GM21447 (cell line): ENCODE data around the gene PNMT.

ENCODE experiments used
- ATAC-seq: cut with Tn5 transposase; IDR thresholded peaks from one replicate; pipeline ENCODE4 v1.9.1; 2021; ENCODE audit not compliant: unreplicated experiment

The PNMT gene

DNA sequence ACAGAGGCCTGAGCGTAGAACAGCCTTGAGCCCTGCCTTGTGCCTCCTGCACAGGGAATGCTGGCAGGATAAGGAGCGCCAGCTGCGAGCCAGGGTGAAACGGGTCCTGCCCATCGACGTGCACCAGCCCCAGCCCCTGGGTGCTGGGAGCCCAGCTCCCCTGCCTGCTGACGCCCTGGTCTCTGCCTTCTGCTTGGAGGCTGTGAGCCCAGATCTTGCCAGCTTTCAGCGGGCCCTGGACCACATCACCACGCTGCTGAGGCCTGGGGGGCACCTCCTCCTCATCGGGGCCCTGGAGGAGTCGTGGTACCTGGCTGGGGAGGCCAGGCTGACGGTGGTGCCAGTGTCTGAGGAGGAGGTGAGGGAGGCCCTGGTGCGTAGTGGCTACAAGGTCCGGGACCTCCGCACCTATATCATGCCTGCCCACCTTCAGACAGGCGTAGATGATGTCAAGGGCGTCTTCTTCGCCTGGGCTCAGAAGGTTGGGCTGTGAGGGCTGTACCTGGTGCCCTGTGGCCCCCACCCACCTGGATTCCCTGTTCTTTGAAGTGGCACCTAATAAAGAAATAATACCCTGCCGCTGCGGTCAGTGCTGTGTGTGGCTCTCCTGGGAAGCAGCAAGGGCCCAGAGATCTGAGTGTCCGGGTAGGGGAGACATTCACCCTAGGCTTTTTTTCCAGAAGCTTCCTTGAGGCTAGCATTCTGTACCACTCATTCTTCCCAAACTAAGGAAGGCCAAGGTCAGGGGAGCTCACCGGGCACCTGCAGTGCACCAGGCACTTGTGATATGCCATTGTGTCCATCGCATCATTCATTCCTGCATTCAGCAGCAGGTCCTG is 1.9 kb downstream of the PNMT start:
- ATAC-seq = no peak

DNA sequence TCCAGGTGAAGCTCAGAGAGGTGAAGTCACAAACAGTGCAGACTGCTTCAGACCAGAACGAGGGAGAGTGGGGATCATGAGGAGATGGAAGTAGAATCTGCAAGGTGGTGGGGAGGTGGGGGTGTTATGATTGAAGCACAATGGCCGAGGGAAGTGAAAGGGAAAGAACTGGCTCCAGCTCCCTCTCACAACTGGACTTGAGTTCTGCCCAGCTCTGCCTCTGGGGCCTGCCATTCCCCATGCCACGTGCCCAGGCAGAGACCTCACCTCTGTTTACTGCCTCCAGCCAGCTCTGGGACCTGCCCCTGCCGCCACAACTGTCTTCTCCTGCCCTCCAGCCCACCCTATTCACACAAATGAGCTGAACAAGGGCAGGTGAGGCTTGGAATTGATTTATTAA is 2.5 kb downstream of the PNMT start:
- ATAC-seq = no peak

DNA sequence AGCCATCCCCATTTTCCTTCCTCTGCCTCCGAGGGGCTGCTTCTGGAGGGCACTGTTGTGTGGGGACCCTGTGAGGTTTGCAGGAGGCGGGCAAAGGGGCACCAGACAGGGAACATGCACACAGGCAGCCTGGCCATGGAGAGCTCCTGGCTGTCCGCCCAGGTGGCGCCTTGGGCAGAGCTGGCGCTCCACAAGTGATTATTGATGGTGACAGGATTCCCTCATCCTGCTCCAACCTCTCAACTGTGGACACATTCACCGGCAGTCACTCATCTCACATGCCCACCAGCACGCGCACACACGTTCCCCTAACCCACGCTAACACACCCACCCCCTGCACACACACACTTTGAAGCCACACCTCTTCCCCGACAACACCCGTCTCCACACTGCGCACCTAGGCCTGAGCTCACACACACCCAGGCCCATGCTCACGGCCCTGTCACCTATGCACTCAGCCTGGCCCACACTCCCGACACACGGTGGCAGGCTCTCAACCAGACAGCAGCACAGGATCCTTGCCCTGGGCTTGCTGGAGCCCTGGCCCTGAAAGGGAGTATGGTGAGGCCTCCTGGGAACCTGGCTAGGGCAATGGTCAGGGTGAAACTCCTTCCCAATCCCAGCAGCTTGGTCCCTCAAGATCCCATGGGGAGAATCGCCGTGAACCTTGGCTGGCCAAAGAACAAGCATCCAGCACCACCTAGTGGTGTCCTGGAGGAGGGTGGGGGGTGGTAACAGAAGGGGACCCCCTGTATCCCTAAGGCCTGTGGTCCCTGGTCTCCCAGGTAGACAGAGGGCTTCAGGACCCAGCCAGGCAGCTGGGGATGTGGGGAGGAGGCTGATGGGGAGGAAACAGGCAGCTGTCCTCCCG is 3.6 kb downstream of the PNMT start:
- no peak for ATAC-seq

DNA sequence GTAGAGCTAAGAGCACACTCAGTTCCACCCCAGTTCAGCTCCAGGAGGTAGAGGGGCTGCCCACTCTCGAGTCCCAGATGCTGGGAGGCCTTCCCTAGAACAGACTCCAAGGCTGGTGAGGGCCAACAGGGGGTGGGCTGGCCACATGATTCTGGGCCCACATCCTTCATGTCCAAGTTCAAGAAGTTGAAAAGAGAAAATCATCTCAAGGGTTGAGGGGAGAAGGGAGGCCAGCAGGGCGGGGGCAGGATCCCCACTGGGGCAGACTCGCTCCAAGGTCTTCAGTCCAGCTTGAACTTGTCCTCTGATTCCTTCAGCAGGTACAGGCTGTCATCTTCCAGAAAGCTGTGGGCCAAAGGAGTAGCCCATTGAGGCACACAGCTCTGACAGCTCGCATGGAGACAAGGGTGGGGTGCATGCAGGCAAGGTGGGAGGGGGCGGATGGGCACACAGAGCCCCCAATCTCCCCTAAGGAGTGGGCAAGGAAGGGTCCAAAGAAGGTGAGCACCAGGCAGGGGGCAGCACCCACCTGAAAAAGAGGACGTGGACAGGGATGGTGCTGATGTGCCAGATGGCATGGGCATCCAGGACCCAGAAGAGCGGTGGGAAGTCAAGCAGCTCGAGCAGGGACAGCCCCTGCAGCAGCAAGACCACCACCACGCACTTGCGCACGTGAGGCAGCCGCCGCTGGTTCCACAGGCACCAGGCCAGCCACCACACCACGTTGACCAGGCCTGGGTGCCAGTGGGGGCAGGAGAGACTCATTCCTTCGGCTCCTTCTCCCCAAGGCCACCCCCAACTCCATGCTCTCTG is 4.5 kb downstream of the PNMT start:
- ATAC-seq = no peak

DNA sequence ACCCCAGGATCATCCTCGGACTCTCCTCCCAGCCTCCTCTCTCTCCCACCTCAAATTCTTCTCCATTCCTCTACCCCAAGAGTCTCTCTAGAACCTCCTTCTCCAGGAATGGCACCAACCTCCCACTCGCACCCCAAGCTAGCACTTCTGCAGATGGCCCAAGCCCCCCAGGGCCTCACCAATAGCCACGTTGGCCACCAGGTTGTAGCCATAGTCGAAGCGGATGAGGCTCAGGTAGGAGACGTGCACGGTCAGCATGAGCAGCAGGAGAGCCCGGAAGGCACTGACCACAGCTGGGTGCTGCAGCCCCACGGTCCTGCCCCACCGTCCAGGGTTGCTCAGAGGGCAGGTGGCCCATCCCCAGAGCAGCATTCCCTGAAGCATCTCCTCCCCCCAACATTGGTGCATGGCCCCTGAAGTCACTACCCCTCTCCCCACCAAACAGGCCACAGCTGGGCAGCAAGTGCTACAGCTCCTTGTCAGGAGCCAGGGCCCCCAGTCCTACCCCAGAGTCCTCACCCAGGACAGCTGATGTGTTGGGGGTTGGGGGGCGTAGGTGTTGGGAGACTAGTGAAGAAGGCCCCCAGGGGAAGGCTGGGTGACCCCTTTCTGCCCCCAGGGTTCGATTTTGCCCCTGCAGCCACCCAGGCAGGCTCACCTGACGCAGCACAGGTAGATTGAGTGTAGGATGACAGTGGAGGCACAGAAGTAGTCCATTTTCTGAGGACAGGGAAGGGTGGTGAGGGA is 5.3 kb downstream of the PNMT start:
- no peak for ATAC-seq

DNA sequence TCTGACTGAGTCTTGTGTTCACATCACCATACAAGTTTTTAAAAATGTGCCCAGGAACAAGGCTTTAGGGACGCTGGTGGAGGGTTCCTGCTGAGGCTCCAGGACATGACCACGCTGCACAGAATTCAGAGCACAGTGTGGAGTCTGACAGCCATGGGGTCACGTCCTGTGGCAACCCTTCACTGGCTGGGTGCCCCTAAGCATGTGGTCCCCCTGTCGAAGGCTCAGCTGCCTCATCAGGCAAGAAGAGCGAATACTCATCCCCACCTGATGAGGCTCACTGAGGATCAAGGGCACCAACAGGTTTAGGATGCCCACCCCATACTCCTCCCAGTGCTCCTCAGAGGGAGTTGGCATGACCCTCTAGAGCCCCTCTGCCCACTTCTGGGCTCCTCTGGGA is 5.9 kb downstream of the PNMT start:
- ATAC-seq = no peak

DNA sequence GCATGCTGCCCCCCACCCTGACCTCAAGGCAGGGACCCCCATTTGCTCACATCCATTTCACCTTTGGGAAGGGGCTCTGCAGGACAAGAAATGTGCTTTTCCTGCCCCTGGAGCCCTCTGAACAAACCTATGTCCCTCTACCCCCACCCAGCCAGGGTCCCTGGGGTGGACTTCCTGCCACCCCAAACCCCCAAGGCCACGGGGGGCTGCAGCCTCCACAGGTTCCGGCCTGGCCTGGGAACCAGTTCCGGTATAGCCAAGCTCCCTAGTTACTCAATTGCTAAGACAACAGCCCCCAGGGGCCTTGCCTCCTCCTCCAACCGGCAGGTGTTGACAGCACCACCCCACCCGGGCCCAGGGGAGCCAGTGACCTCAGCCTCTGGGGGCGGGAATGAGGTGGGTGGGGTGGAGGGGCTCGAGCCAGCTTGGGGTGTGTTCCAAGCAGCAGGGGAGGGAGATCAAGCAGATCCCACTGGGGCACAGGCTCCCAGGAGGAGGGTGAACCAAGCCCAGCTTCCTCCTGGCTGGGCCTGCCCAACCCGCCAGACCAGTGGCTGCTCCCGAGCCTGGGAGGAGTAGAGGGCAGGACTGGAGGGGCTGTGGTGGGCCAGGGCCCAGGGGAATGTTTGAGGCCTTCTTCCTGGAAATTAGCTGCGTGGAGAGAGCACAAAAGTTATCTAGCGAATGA is 6.6 kb downstream of the PNMT start:
- ATAC-seq = no peak

DNA sequence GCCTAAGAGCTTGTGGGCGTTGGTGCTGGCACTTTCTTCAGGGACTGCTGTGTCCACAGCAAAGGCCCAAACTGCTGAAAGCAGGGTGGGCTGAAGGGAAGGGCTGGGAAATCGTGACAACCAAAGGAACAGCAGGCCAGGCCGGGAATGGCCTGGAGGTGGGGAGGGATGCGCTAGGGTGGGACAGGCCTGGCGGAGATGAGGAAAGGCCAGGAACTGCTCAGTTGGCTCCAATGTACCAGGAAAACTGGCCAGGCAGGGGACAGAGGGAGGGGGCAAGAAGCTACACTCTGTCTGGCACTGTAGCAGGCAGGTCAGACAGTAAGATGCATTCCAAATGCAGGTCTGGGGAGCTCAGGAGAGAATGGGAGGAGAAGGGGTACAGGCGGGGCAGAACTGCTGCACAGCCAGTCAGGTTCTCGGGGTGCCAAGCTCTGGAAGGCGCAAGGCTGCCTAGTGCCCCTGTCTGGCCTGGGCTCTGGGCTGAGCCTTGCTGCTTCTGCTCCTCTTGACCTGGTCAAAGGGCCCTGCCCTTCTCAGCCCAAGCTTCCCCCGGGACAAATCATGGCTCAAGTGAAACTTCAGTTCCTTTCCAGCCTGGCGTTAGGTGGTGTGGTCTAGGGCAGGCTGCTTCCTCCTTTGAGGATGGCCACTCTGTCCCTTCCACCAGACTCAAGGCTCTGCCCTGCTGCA is 7.3 kb downstream of the PNMT start:
- no peak for ATAC-seq

DNA sequence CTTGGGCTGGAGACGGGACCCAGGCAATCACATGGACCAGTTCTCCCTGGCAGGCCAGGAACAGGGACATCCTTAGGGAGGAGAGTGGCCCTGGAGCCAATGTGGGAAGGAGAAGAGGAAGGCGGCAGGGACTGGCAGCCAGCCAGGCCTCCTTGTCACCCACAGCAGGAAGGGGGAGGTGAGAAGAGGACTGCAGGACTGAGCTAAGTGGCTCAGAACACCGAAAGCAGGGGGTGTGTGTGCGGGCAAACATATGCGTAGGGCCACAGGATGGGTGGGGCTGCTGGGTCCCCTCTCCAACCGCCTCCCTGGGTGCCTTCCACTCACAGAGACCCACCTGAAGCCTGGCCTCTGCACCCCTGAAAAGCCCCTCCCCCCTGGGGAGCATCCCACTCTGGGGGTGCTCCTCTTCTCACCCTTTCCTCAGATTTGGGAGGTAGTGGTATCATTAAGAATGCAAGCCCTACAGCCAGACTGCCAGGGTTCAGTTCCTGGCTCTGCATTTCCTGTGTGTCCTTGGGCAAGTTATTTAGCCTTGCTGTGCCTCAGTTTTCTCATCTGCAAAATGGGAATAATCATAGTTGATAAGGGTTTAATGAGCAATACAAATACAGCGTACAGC is 8.1 kb downstream of the PNMT start:
- no peak for ATAC-seq

DNA sequence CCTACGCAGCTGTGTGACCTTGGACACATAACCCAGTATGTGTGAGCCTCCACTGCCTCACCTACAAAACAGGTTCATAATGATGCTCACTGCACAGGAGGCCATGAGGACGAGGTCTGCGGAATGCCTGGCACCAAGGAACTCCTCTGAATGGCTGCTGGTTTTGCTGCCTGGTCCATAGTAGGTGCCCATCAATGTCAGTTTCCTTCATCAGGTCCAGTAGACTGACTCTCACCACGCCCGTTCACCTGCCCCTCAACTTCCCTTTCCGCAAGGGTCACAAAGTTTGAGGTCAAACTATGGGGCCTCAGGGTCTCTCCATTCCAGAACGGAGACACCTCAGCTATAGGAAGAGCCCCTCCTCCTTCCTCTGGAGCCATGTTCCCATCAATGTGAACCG is 8.8 kb downstream of the PNMT start:
- ATAC-seq = no peak

DNA sequence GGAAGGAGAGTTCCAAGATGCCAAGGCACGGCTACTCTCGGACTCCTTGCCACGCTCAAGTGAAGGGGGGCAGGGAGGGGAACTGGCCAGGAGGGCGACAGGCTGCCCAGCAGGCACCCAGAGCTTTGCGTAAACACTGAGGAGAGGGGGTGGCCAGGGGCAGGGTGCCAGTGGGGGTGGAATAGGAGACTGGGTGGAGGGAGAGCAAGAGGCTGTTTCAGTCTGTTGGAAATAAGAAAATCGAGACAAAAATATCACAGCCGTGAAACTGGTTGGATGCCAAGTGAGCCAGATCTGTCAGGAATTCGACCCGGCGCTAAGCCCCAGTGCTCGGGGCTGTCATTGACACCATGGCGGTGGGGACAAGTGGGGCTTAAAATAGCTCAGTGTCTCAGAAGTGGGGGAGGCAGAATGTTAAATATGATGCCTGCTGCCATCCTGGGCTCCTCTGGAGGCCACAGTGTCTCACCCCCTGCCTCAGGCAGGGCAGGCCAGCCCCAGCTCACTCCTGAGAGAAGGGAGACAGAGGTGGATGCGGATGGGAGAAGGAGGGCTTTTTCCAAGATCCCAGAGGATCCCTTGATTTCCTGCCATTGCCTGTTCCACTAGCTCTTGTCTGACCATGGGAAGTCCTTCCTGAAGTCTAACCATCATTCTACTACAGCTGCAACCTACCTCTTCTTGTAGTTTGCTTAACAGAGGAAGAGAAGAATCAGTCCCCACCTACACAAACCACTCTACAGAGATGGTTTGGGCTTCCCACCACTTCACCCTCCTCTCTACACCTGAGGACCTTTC is 9.5 kb downstream of the PNMT start:
- no peak for ATAC-seq

DNA sequence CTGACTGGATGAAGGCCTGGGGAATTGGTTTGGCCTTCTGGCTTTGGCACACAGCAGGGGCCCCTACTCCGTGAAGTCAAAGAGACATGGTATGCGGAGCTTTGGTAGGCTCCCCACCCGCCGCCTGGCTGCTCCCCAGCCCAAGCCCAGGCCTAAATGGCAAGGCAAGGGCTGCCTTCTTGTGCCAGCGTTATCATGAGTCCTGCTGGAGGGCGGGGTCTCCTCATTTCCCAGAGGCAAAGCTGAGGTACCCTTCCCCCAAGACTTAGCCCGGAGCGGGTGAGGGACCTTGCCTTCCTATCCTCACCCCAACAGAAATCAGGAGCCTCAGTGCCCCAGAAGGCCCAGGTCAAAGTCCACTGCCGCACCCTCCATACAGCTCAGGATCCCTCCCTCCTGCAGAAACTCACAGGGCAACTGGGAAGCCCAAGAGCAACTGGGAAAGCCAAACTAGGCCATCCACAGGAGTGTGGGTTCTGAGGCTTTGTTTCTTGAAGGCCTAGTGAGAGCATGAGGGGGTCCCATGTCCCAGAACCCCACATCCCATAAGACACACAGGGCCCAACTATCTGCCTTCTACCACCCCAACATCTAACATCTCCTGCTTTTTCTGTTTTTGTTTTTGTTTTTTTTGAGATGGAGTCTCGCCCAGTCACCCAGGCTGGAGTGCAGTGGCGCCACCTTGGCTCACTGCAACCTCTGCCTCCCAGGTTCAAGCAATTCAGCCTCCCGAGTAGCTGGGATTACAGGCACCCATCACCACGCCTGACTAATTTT is 10.3 kb downstream of the PNMT start:
- no peak for ATAC-seq

DNA sequence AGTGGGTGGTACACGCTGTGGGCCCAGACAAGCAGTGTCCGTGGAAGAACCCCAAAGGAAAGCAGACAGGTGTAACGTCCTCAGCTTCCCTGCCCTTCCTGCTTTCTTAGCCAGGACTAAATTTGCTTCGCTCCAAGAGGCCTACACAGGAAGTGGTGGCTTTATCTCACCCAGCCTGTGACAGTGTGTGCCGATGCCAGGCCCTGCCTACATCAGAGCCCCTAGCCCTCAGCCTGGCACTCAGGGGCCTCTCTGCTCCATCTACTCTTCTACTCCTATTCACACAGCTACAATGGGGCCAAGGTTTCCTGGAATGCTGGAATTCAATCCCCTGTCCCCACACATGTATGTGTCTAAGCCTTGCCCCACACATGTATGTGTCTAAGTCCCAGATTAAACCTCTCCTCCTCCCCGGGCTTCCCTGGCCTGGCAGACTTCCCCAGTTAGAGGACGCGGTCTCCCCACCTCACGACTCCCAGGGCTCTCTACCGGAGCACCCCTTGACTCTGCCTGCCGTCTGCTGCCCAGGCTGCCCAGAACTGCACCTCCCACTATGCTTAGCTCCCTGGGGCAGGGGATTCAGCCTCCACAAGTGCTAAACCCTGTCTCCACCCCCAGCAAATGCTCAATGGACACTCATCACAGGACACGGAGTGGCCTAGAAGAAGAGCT is 11.4 kb downstream of the PNMT start:
- ATAC-seq = no peak

DNA sequence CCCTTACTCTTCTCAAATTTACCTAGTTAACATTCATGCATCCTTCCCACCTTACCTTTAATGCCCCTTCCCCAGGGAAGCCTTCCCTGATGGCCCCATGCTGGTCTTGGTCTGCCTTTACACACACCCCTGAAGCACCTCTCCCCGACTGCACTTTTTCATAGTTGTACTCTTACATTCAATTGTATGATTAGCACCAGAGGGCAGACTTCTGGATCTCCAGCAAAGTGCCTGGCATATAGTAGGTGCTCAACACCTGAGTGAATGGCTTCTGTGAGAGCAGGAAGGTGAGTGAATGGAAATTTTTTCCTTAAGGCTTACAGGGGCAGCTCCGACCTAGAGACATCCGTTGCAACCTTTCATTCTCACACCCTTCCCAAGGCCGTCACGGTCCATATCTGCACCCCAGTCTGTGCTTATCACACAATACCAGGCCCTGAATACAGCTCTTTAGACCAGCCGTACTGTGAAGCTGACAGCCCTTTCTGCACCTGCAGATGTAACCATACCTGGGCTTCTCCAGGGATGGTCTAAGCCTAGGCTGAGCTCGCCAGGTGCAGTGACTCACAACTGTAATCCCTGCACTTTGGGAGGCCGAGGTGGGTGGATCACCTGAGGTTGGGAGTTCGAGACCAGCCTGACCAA is 15.2 kb downstream of the PNMT start:
- ATAC-seq = no peak

DNA sequence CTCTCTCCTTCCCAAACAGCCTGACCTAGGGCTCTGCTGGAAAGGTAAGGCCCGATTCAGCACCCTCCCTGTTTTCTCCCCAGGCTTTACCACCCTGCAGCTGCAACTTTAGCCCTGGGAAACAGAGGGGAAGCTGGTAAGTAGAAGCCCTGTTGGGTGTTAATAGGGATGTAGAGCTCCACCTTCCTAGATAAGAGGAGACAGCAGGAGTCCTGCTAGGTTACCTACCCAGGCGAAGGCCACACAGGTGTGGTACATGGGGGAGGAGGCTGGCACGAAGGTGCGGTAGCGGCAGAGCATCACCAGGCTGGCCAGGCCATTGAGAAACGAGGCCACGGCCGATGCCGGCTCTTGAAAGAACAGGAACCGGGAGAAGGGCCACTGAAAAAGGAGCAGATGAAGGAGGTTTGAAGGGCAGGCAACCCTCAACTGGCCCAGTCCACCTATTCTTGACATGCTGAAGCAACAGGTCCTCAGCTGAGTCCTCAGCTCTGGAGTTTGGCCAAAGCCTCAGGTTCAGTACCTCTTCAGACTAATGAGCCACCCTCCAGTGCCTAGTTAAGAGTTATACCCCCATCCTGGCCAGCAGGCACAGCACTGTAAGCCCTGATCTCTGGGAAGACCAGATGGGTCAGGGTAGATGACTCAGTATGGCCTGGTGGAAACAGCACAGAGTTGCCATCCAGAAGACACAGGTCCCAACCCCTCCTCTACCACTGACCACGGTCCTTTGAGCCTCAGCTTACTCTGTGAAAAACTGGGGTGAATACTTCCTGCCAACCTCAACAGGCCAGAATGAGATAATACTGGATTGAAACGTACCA is 16.3 kb downstream of the PNMT start:
- no peak for ATAC-seq

DNA sequence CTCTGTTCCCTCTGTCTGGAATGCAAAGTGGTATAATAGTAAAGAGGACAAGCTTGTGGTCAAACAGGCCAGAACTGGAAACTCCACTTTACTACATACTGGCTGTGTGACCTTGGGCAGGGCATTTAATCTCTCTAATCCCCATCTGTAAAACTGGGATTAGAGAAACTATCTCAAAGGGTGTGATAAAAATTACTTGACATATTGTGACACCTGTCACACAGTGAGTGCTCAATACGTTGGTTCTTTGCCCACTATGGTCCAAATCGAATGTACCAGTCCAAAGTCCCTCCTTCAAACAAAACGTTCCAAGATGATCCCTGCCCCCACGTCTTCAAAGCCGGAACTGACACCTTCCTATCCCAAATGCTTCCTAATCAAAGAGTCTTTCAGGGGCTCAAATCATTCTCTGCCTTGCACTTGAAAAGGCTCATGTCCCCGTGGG is 18.9 kb downstream of the PNMT start:
- no peak for ATAC-seq
